ENCODE results near the gene UBE2R2.
"Not testable (repeated sequence)": the region's sequence is repeated elsewhere in the genome, so short reads cannot be mapped to it uniquely, and the experiment has no call there.

DNA sequence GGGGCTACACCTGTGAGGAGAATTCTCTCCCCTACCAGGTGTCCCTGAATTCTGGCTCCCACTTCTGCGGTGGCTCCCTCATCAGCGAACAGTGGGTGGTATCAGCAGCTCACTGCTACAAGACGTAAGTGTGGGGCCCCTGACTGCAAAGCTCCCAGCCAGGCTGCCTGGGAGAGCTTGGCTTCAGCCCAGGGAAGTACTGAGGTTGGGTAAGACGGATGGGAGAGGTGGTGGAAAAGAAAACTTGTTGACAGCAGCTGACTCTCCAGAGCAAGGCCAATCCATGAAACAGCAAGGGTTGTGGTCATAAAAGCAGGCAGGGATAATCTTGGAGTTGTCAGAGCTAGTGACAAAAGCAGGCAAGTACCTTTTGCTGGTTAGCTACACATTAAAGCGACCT is 20.3 kb upstream of the UBE2R2 start:
- TF ChIP-seq EZH2 (IDR thresholded peaks at IDR 0.05; ENCODE audit: borderline replicate concordance, low read depth, low read length, severe bottlenecking); POLR2A (IDR thresholded peaks at IDR 0.05; ENCODE audit: low read depth, low read length); POLR2AphosphoS5 (IDR thresholded peaks at IDR 0.05; ENCODE audit: insufficient read depth, low read depth, low read length); JUN (IDR thresholded peaks at IDR 0.05; ENCODE audit: borderline replicate concordance, insufficient read depth, insufficient read length, low read depth); GATA2 (IDR thresholded peaks at IDR 0.05; ENCODE audit: insufficient read depth, insufficient read length, low read depth, low read length): not testable (repeated sequence)
- TF ChIP-seq, protein P1, sequence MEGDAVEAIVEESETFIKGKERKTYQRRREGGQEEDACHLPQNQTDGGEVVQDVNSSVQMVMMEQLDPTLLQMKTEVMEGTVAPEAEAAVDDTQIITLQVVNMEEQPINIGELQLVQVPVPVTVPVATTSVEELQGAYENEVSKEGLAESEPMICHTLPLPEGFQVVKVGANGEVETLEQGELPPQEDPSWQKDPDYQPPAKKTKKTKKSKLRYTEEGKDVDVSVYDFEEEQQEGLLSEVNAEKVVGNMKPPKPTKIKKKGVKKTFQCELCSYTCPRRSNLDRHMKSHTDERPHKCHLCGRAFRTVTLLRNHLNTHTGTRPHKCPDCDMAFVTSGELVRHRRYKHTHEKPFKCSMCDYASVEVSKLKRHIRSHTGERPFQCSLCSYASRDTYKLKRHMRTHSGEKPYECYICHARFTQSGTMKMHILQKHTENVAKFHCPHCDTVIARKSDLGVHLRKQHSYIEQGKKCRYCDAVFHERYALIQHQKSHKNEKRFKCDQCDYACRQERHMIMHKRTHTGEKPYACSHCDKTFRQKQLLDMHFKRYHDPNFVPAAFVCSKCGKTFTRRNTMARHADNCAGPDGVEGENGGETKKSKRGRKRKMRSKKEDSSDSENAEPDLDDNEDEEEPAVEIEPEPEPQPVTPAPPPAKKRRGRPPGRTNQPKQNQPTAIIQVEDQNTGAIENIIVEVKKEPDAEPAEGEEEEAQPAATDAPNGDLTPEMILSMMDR (IDR thresholded peaks at IDR 0.05; ENCODE audit: extremely low read depth in 1 of 2, insufficient read depth in 1 of 2, low read depth in 1 of 2, low read length in 2 of 2): not testable (repeated sequence)
- TF ChIP-seq, protein P2, sequence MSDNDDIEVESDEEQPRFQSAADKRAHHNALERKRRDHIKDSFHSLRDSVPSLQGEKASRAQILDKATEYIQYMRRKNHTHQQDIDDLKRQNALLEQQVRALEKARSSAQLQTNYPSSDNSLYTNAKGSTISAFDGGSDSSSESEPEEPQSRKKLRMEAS (IDR thresholded peaks at IDR 0.05; ENCODE audit: insufficient read depth, insufficient read length): not testable (repeated sequence)
